22Rv1 (cell line): ENCODE measurements around the gene LIN52.

Experiments
- ZFX ChIP-seq: fragments of 450-650 bp; IDR thresholded peaks from 2 replicates; pipeline ENCODE4 v1.6.1; 2017; ENCODE audit warnings: antibody characterized with exemption, borderline replicate concordance
- TF ChIP-seq, protein P1 (sequence below): fragments of 450-650 bp; IDR thresholded peaks from 2 replicates; pipeline ENCODE4 v1.5.1; 2017; ENCODE audit warnings: mild to moderate bottlenecking

DNA sequence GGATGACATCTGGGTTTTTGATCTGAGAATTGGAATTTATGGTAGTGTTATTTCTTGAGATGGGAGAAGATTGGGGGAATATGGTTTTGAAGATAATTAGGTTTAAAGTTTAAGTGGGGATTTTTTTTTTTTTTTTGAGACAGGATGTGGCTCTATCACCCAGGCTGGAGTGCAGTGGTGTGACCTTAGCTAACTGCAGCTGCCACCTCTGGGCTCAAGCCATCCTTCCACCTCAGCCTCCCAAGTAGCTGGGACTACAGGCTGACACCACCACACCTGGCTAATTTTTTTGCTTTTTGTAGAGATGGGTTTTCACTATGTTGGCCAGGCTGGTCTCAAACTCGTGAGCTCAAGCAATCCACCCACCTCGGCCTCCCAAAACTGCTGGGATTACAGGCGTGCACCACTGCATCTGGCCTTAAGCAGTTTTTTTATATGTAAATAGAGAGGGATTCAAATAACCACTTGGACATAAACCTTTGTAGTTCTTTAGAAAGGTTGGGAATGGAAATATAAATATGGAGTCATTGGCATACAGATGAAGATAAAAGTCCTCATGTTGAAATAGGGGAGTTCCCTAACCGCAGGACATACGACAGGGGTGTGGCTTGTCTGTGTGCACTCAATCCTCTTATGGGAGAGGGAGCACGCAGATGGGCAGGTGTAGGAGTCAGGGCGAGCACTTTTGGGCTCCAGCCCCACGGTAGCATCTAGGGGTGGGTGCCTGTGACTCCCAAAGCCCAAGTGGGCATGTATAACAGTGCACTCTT, 4.7 kb downstream of the LIN52 start:
- TF ChIP-seq, protein P1, sequence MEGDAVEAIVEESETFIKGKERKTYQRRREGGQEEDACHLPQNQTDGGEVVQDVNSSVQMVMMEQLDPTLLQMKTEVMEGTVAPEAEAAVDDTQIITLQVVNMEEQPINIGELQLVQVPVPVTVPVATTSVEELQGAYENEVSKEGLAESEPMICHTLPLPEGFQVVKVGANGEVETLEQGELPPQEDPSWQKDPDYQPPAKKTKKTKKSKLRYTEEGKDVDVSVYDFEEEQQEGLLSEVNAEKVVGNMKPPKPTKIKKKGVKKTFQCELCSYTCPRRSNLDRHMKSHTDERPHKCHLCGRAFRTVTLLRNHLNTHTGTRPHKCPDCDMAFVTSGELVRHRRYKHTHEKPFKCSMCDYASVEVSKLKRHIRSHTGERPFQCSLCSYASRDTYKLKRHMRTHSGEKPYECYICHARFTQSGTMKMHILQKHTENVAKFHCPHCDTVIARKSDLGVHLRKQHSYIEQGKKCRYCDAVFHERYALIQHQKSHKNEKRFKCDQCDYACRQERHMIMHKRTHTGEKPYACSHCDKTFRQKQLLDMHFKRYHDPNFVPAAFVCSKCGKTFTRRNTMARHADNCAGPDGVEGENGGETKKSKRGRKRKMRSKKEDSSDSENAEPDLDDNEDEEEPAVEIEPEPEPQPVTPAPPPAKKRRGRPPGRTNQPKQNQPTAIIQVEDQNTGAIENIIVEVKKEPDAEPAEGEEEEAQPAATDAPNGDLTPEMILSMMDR, result no peak
- TF ChIP-seq ZFX, result no peak
